ENCODE results near the gene CAPRIN1.
A peak's percentile ranks its signal among the peaks of the same experiment; 100 is the strongest.

CAPRIN1 gene

GRCh38 chr11:34098813-34099212 is 47.3 kb downstream of the CAPRIN1 start:
- H3K36me3 ChIP-seq (ENCODE audit: low read length), result peaks cover 16% of the 10 kb centered on the region; the same call in 1 of the 2 replicates
- no peaks in the 10 kb centered on the region for H4K20me1 ChIP-seq (ENCODE audit: low read depth, low read length)
- H3K4me2 ChIP-seq (ENCODE audit: low read depth, low read length, poor library complexity, severe bottlenecking), result no peak overlapping the region
- no peak overlapping the region for H3K4me3 ChIP-seq (ENCODE audit: insufficient read depth, low read length, poor library complexity, severe bottlenecking)
- TF ChIP-seq CTCF (IDR thresholded peaks at IDR 0.05; ENCODE audit: insufficient read depth, low read length, poor library complexity, severe bottlenecking) (no peak), EZH2phosphoT487 (conservative IDR thresholded peaks at IDR 0.05; ENCODE audit: low read length) (no peak)
- H3F3A ChIP-seq (ENCODE audit: insufficient read depth), result peaks cover 29% of the 10 kb centered on the region
- no peaks in the 10 kb centered on the region for H3K9me3 ChIP-seq (ENCODE audit: insufficient read depth, low read length)
- H3K27me3 ChIP-seq (ENCODE audit: low read length), result no peaks in the 10 kb centered on the region
- H3K9me2 ChIP-seq (replicated peaks; ENCODE audit: insufficient read depth, low read length), result no peaks in the 10 kb centered on the region
- H3K79me2 ChIP-seq (ENCODE audit: insufficient read depth, low read length), result no peaks in the 10 kb centered on the region
- no peak overlapping the region for H3K9ac ChIP-seq (ENCODE audit: low read length)
- no peak overlapping the region for H2AFZ ChIP-seq (ENCODE audit: low read depth, low read length, severe bottlenecking)
- no peak overlapping the region for H3K27ac ChIP-seq (ENCODE audit: low read depth, low read length)

- H3K27ac ChIP-seq (ENCODE audit: low read depth, low read length), result peak overlapping the region; percentile 71
- peaks cover 3% of the 10 kb centered on the region; the same call in 1 of the 2 replicates for H3K36me3 ChIP-seq (ENCODE audit: low read length)
- no peak overlapping the region for H2AFZ ChIP-seq (ENCODE audit: low read depth, low read length, severe bottlenecking)
- H3K9me2 ChIP-seq (replicated peaks; ENCODE audit: insufficient read depth, low read length), result no peaks in the 10 kb centered on the region
- H3K9me3 ChIP-seq (ENCODE audit: insufficient read depth, low read length), result no peaks in the 10 kb centered on the region
- peaks cover 27% of the 10 kb centered on the region for H3K79me2 ChIP-seq (ENCODE audit: insufficient read depth, low read length)
- peak overlapping the region; percentile 91 for H3K9ac ChIP-seq (ENCODE audit: low read length)
- H3K4me2 ChIP-seq (ENCODE audit: low read depth, low read length, poor library complexity, severe bottlenecking), result peak overlapping the region; percentile 74
- H3K27me3 ChIP-seq (ENCODE audit: low read length), result no peaks in the 10 kb centered on the region
- H4K20me1 ChIP-seq (ENCODE audit: low read depth, low read length), result no peaks in the 10 kb centered on the region
- peak overlapping the region; percentile 99 for H3K4me3 ChIP-seq (ENCODE audit: insufficient read depth, low read length, poor library complexity, severe bottlenecking)
- H3F3A ChIP-seq (ENCODE audit: insufficient read depth), result peaks cover 36% of the 10 kb centered on the region
- no peak for TF ChIP-seq EZH2phosphoT487 (conservative IDR thresholded peaks at IDR 0.05; ENCODE audit: low read length)
- no peak for TF ChIP-seq CTCF (IDR thresholded peaks at IDR 0.05; ENCODE audit: insufficient read depth, low read length, poor library complexity, severe bottlenecking)
Observed at GRCh38 chr11:34104680-34105078, 53.1 kb downstream of the CAPRIN1 start.

- Histone ChIP-seq H3K4me2 (ENCODE audit: low read depth, low read length, poor library complexity, severe bottlenecking) (peak within 1 kb of the TSS; percentile 91), H3K9me2 (replicated peaks; ENCODE audit: insufficient read depth, low read length) (no peaks in the 10 kb centered on the region), H3K27ac (ENCODE audit: low read depth, low read length) (peak within 1 kb of the TSS; percentile 71), H3K4me3 (ENCODE audit: insufficient read depth, low read length, poor library complexity, severe bottlenecking) (peak within 1 kb of the TSS; percentile 99), H3K79me2 (ENCODE audit: insufficient read depth, low read length) (peaks cover 27% of the 10 kb centered on the region), H4K20me1 (ENCODE audit: low read depth, low read length) (no peaks in the 10 kb centered on the region), H3F3A (ENCODE audit: insufficient read depth) (peaks cover 31% of the 10 kb centered on the region), H3K36me3 (ENCODE audit: low read length) (no peaks in the 10 kb centered on the region), H2AFZ (ENCODE audit: low read depth, low read length, severe bottlenecking) (peak within 1 kb of the TSS; percentile 52), H3K9ac (ENCODE audit: low read length) (peak within 1 kb of the TSS; percentile 91), H3K27me3 (ENCODE audit: low read length) (no peaks in the 10 kb centered on the region), H3K9me3 (ENCODE audit: insufficient read depth, low read length) (no peaks in the 10 kb centered on the region)
- TF ChIP-seq CTCF (IDR thresholded peaks at IDR 0.05; ENCODE audit: insufficient read depth, low read length, poor library complexity, severe bottlenecking) (no peak), EZH2phosphoT487 (conservative IDR thresholded peaks at IDR 0.05; ENCODE audit: low read length) (no peak)
Observed at GRCh38 chr11:34105079-34105956, 53.8 kb downstream of the CAPRIN1 start, which contains the start of gene NAT10. NAT10 (plus strand) TSS chr11:34105629; CDS start chr11:34108226, 2,597 bp downstream.
